SK-N-MC (cell line): ENCODE data around the gene UTF1.

Source experiments
- DNase-seq: peaks from one replicate; pipeline ENCODE4 v3.0.0-alpha.2; 2011; ENCODE audit warnings: low read depth, low spot score
- H3K27ac ChIP-seq: fragments of 200-600 bp; sonication (generic); 2 replicates; pipeline ENCODE4 v1.5.1; 2016; ENCODE audit warnings: mixed run types
- H3K36me3 ChIP-seq: fragments of 200-600 bp; sonication (generic); 2 replicates; pipeline ENCODE4 v1.6.1; 2017; ENCODE audit warnings: antibody characterized with exemption, low read length, mixed read lengths; ENCODE audit not compliant: insufficient read depth
- H3K4me3 ChIP-seq: fragments of 200-600 bp; sonication (generic); 2 replicates; pipeline ENCODE4 v1.5.1; 2016
- H3K9ac ChIP-seq: fragments of 200-600 bp; sonication (generic); 2 replicates; pipeline ENCODE4 v1.8.0; 2017; ENCODE audit warnings: mixed run types, mixed read lengths; ENCODE audit not compliant: insufficient read length
- H3K9me3 ChIP-seq: fragments of 200-600 bp; sonication (generic); 2 replicates; pipeline ENCODE4 v1.6.1; 2017; ENCODE audit warnings: low read depth, mild to moderate bottlenecking, antibody characterized with exemption, low read length, moderate library complexity, mixed read lengths
- EZH2 ChIP-seq: fragments of 200-600 bp; sonication (generic); IDR thresholded peaks from one replicate; pipeline ENCODE4 v1.6.1; 2017; ENCODE audit warnings: antibody characterized with exemption
- FOXP2 ChIP-seq: optimal IDR thresholded peaks from 2 replicates; pipeline ENCODE3; 2011; ENCODE audit warnings: mild to moderate bottlenecking, moderate library complexity; ENCODE audit not compliant: insufficient read depth; ENCODE audit errors: extremely low read length, control extremely low read depth
- POLR2AphosphoS5 ChIP-seq: IDR thresholded peaks from 2 replicates; pipeline ENCODE4 v1.6.1; 2012; ENCODE audit warnings: mild to moderate bottlenecking, low read depth, low read length, borderline replicate concordance

Gene UTF1

DNA sequence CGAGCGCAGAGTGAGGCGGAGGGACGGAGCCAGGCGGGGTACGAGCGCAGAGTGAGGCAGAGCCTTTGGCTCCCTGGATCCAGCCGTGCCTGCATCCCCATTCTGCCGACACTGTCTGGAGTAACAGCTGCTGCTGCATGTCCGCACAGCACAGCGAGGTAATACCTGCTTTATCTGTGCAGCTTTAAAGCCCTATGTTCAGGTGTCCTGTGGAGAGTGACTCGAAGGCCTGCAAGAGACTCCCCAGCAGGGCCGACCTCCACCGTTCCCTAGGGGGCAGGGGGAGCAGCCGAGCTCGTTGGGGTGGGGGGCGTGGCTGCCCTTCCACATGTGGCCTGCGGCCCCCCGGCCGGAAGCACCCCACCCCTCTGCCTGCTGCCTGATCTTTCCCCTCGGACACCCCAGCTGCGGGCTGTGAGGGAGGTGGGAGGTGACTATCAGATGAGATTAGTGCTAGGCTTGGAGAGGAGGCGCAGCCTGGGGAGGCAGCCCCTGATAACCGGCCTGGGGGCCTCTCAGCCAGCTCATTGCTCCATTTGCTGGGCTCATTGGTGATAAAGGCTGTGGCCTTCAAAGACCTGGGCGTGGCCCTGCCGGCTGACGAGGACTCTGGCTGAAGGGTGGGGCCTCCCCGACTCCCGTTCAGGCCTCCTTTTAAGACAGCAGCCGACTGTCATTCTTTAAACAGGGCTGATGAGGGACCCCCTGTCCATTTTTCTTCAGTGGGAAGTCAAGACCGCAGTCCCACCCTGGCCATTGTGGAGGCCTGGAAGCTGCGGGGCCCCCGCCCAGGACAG lies 15.6 kb downstream of the UTF1 start:
- Histone ChIP-seq H3K4me3 (no peak overlapping the region), H3K9me3 (no peaks in the 10 kb centered on the region), H3K36me3 (no peaks in the 10 kb centered on the region), H3K9ac (no peak overlapping the region), H3K27ac (no peak overlapping the region)
- TF ChIP-seq EZH2 (no peak), POLR2AphosphoS5 (no peak), FOXP2 (no peak)
- no peak for DNase-seq

DNA sequence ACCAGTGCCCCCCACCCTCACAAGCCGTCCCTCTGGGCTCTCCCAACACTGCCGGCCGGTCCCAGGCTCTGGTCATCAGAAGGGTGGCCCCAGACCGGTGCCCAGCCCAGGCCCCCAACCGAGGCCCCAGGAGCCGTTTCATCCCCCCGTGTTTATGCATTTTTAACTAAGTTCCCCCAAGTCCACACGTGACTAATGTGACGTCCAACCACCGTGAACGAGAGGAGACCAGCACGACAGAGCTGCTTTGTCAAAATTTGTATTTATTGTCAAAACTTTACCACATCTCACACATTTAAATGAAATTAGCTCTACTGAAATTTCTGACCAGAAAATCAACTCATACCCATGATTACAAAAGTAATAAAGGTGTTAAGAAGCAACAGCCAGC lies 16.2 kb downstream of the UTF1 start:
- no peak for TF ChIP-seq EZH2
- no peak for TF ChIP-seq POLR2AphosphoS5
- TF ChIP-seq FOXP2 = no peak

GRCh38 chr10:133247681-133248333 lies 17.8 kb downstream of the UTF1 start:
- TF ChIP-seq POLR2AphosphoS5 (no peak), EZH2 (no peak), FOXP2 (no peak)
- no peaks in the 10 kb centered on the region for H3K9me3 ChIP-seq
- no peak for DNase-seq
- H3K36me3 ChIP-seq = no peaks in the 10 kb centered on the region
- H3K4me3 ChIP-seq = no peak overlapping the region
- H3K9ac ChIP-seq = no peak overlapping the region
- H3K27ac ChIP-seq = no peak overlapping the region

More for the DNA sequence above, 16.2 kb downstream of the UTF1 start:
- Histone ChIP-seq H3K9ac (no peak overlapping the region), H3K4me3 (no peak overlapping the region), H3K36me3 (no peaks in the 10 kb centered on the region), H3K27ac (no peak overlapping the region), H3K9me3 (no peaks in the 10 kb centered on the region)
- no peak for DNase-seq

GRCh38 chr10:133248334-133248715 lies 18.3 kb downstream of the UTF1 start:
- H3K27ac ChIP-seq = no peak overlapping the region
- no peak overlapping the region for H3K9ac ChIP-seq

DNA sequence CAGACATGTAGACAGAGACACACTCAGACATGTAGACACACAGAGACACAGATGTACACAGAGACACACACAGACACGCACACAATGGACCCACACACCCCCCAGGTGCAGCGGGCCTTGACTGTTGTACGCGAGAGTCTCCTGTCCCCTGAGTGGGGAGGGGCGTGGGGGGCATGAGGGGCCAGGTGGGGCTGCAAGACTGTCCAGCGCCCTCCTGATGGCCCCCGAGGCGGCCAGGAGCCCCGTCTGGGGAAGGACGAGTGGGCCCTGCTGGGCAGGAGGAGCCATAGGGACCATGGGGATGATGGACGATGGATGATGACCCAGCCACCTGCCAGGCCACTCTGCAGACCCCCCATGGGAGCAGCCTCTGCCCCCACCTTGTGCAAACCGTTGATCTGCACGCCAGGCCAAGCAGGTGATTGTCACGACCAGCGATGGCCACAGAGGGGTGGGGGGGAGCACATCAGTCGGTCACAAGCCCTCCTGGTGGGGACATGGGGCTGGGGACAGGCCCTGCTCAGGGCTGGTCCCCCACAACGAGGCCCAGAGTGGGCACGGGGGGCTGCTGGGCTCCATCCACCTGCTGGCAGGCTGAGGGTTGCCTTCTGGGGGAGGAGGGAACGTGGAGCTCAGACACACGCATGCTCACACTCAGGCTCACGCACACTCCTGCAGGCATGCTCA lies 19.2 kb downstream of the UTF1 start:
- no peaks in the 10 kb centered on the region for H3K9me3 ChIP-seq
- no peak overlapping the region for H3K27ac ChIP-seq
- TF ChIP-seq FOXP2 = no peak
- no peak for TF ChIP-seq POLR2AphosphoS5
- no peak overlapping the region for H3K9ac ChIP-seq
- no peak for DNase-seq
- no peak overlapping the region for H3K4me3 ChIP-seq
- H3K36me3 ChIP-seq = no peaks in the 10 kb centered on the region

More at GRCh38 chr10:133248334-133248715, 18.3 kb downstream of the UTF1 start:
- DNase-seq = no peak
- Histone ChIP-seq H3K9me3 (no peaks in the 10 kb centered on the region), H3K4me3 (no peak overlapping the region), H3K36me3 (no peaks in the 10 kb centered on the region)
- no peak for TF ChIP-seq POLR2AphosphoS5
- no peak for TF ChIP-seq EZH2
- no peak for TF ChIP-seq FOXP2

- no peak for TF ChIP-seq POLR2AphosphoS5
- no peak for TF ChIP-seq FOXP2
- no peak for TF ChIP-seq EZH2
- no peaks in the 10 kb centered on the region for H3K9me3 ChIP-seq
- H3K9ac ChIP-seq = no peak overlapping the region
- no peak overlapping the region for H3K27ac ChIP-seq
- no peak overlapping the region for H3K4me3 ChIP-seq
- no peak for DNase-seq
- H3K36me3 ChIP-seq = no peaks in the 10 kb centered on the region
Observed at GRCh38 chr10:133249975-133250754, 20.1 kb downstream of the UTF1 start.

DNA sequence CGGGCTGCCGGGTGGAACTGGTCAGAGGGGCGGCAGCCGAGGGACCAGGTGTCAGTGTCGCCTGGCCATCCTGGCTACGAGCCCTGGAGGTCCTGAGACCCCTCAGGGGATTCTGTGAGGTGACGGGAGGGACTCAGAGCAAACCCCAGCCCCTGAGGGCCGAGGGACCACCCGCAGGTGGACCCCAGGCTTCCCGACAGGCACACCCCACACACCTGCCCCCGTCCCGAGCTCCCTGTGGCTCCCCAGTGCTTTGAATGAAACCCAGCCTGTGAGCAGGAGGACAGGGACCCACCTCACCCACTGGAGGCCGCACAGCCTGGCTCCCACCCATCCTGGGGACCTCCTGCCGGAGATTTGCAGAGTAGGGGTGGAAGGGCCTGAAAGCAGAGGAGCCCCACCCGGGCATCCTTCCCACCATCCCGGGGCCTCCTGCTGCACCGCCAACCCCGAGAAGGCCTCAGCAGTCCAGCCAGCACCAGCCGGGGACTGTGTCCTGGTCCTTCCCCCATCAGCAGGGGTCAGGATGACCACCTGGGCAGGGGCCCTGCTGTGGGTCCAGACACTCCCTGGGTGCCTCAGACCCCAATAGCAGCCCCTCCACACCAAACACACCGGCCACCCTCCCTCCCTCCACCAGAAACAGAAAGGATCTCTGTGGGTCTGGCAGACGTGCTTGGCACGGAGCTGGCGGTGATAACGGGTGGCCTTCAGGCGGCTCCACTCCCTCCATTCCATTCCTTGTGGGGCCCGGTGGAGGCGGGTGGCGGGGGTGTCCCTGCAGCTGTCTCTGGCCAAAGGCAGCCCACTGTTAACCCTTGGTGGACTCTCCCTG lies 21.6 kb downstream of the UTF1 start:
- Histone ChIP-seq H3K36me3 (no peaks in the 10 kb centered on the region), H3K9ac (no peak overlapping the region), H3K27ac (no peak overlapping the region), H3K9me3 (no peaks in the 10 kb centered on the region), H3K4me3 (no peak overlapping the region)
- DNase-seq = no peak
- TF ChIP-seq FOXP2 = no peak
- TF ChIP-seq EZH2 = no peak
- no peak for TF ChIP-seq POLR2AphosphoS5

- H3K4me3 ChIP-seq = no peak overlapping the region
- no peak overlapping the region for H3K9ac ChIP-seq
- H3K36me3 ChIP-seq = no peaks in the 10 kb centered on the region
- no peaks in the 10 kb centered on the region for H3K9me3 ChIP-seq
- H3K27ac ChIP-seq = no peak overlapping the region
- no peak for DNase-seq
- no peak for TF ChIP-seq EZH2
- no peak for TF ChIP-seq FOXP2
- no peak for TF ChIP-seq POLR2AphosphoS5
Observed at GRCh38 chr10:133252223-133252552, 22.2 kb downstream of the UTF1 start.
